Heart left ventricle (tissue), 16 donors: Measurements from ENCODE around the gene RNPEPL1. TPM values are rescaled to one million over a fixed set of nuclear protein-coding genes. Genes with fewer than 3 reads are reported as not detected.
A peak's percentile ranks its signal among the peaks of the same experiment; 100 is the strongest.

Source experiments
- ATAC-seq, 4 donors: fragments of 200-7000 bp; cut with Tn5 transposase; one replicate each; pipeline ENCODE4 v1.9.1; 2020 to 2022; ENCODE audit warnings: moderate library complexity in 4 of 4, mild to moderate bottlenecking in 3 of 4, moderate number of reproducible peaks in 1 of 4
- DNase-seq, 5 donors: peaks; one replicate each; pipeline ENCODE4 v3.0.0-alpha.2; 2020
- H3K27ac ChIP-seq, 12 donors: fragments of 200-600 bp; sonication (generic) in 4 of 12; one replicate each; pipeline versions ENCODE4 v1.5.0 to v1.8.0; 2016 to 2022; ENCODE audit warnings: mild to moderate bottlenecking in 2 of 12
- H3K27me3 ChIP-seq, 9 donors: fragments of 200-600 bp; sonication (generic) in 2 of 9; one replicate each; pipeline versions ENCODE4 v1.5.1 to v1.8.0; 2016 to 2022; ENCODE audit warnings: mild to moderate bottlenecking in 3 of 9
- H3K36me3 ChIP-seq, 9 donors: fragments of 200-600 bp; sonication (generic) in 2 of 9; one replicate each; pipeline versions ENCODE4 v1.5.0 to v1.8.0; 2018 to 2022; ENCODE audit warnings: mild to moderate bottlenecking in 2 of 9
- H3K4me1 ChIP-seq, 12 donors: fragments of 200-600 bp; sonication (generic) in 4 of 12; one replicate each; pipeline versions ENCODE4 v1.5.0 to v1.8.0; 2016 to 2022; ENCODE audit warnings: mild to moderate bottlenecking in 3 of 12
- H3K4me3 ChIP-seq, 12 donors: fragments of 200-600 bp; sonication (generic) in 4 of 12; one replicate each; pipeline versions ENCODE4 v1.5.0 to v1.8.0; 2017 to 2022; ENCODE audit warnings: mild to moderate bottlenecking in 9 of 12, moderate library complexity in 4 of 12
- H3K9me3 ChIP-seq, 12 donors: fragments of 200-600 bp; sonication (generic) in 4 of 12; one replicate each; pipeline versions ENCODE4 v1.5.0 to v1.8.0; 2016 to 2022; ENCODE audit warnings: mild to moderate bottlenecking in 1 of 12
- CTCF ChIP-seq, 12 donors: fragments of 200-600 bp; sonication (generic) in 4 of 12; IDR thresholded peaks; one replicate each; pipeline versions ENCODE4 v1.5.0 to v1.8.0; 2018 to 2022; ENCODE audit warnings: antibody characterized with exemption in 12 of 12, mild to moderate bottlenecking in 5 of 12
- POLR2A ChIP-seq, 2 donors: fragments of 450-650 bp; IDR thresholded peaks; one replicate each; pipeline ENCODE4 v1.6.1; 2017; ENCODE audit warnings: antibody characterized with exemption in 2 of 2, mild to moderate bottlenecking in 2 of 2, moderate library complexity in 2 of 2
- WGBS, 4 donors: extraction: QIAGEN DNeasy Blood & Tissue Kit in 2 of 4; methylation state at CpG; one replicate each; pipeline versions ENCODE4 v1.1.5 to v1.1.7; 2013 to 2018; 5-methylcytosine and 5-hydroxymethylcytosine counted together
- intact Hi-C, 10 donors: fragments of 100-400 bp; cut with DNase I; formaldehyde crosslinking; loops; one replicate each; pipeline versions ENCODE4 v1.11.1 to v1.14.2; 2022
- polyA plus RNA-seq, 2 donors: library from polyadenylated mRNA; stranded (reverse); fragments of 200-250 nt; gene quantifications; one replicate each; pipeline ENCODE4 v1.2.3, GENCODE V29; 2013
- total RNA-seq, 9 donors: library from RNA; depleted of rRNA in 2 of 9; stranded (reverse); fragments of >200 nt in 2 of 9; fragmentation: NEBNext Ultra II Directional in 3 of 9; extraction: Animal tissue kit (Norgen Biotek cat#: 25700) in 3 of 9; gene quantifications; one replicate each; pipeline versions ENCODE4 v1.1.0 to v1.2.4, GENCODE V29; 2016 to 2023
- donor health status: ischemic (EF 13 %, LVEDD 7.1; RV severe dilation, severe dysfunction).
- donor health status: healthy with polysubstance abuse.
- donor health status: DM: no; HTN: yes; CAD: no.
- donor health status: DM: no; HTN: no; CAD: no.
- donor health status: ischemic (EF 25% LVEDD 6.9; RV normal size, moderate dysfunction).
- donor health status: ischemic (EF 25% LVEDD 5.7; RV mildly dilated, moderate dysfunction).
- donor health status: healthy.
- donor health status: DM: yes; HTN: yes; CAD: no.
- donor health status: ischemic (EF 35%, LVEDD 5.7; RV mildly dilated, moderate dysfunction).
- donor health status: nonischemic (EF 11% LVEDD 7.7; RV severe dilation, severe dysfunction).
- donor health status: DM: yes; HTN: yes; CAD: no.
- donor health status: PGD.
- donor health status: ischemic (EF 29% LVEDD 5.4; RV normal size, mild dysfunction).
- donor health status: nonischemic (EF 23%, LVEDD 6.1; RV moderate dilation, normal function).

Gene RNPEPL1
- total and polyA plus RNA-seq, 11 donors, result 67.5 to 206 (median 91.0) TPM

- TF ChIP-seq POLR2A (IDR thresholded peaks at IDR 0.05) (no peak), CTCF (IDR thresholded peaks at IDR 0.05) (no peak)
- DNase-seq (peak in 3 of 5 donors; percentile 9 to 22 (median 14)), ATAC-seq (no peak)
- Histone ChIP-seq H3K9me3 (no peaks in the 10 kb centered on the region), H3K27ac (peak overlapping the region in 1 of 12 donors; percentile 52), H3K4me1 (peaks cover 0 to 57% (median 0%) of the 10 kb centered on the region in 12 donors), H3K4me3 (no peak overlapping the region), H3K27me3 (no peaks in the 10 kb centered on the region), H3K36me3 (peaks cover 0 to 5% (median 0%) of the 10 kb centered on the region in 9 donors)
- WGBS, 4 donors, result 84 to 91% (median 90%) methylated on average over 8 to 10 of the region's 10 CpGs
- intact Hi-C loops, result no loop called here
Observed at GRCh38 chr2:240623531-240624010, 55.3 kb downstream of the RNPEPL1 start.

- WGBS, 4 donors, result 73 to 78% (median 76%) methylated on average over 20 to 24 of the region's 24 CpGs
- Histone ChIP-seq H3K36me3 (no peaks in the 10 kb centered on the region), H3K4me1 (peaks cover 0 to 56% (median 0%) of the 10 kb centered on the region in 12 donors), H3K9me3 (no peaks in the 10 kb centered on the region), H3K4me3 (no peak overlapping the region), H3K27me3 (no peaks in the 10 kb centered on the region), H3K27ac (peak overlapping the region in 1 of 12 donors; percentile 71)
- DNase-seq (peak in 3 of 5 donors; percentile 22 to 53 (median 23)), ATAC-seq (peak in 3 of 4 donors; percentile 15 to 33 (median 27))
- intact Hi-C loops, result no loop called here
- no peak for TF ChIP-seq CTCF (IDR thresholded peaks at IDR 0.05)
- no peak for TF ChIP-seq POLR2A (IDR thresholded peaks at IDR 0.05)
Observed at GRCh38 chr2:240624011-240624949, 56.0 kb downstream of the RNPEPL1 start.

GRCh38 chr2:240624950-240625621, 56.8 kb downstream of the RNPEPL1 start, which contains the start of gene GPR35:
Gene GPR35 (plus strand): TSS chr2:240625480. CDS start chr2:240629953, 4,473 bp downstream.
- DNase-seq, result peak in 3 of 5 donors; percentile 32 to 79 (median 42)
- Histone ChIP-seq H3K27ac (peak within 1 kb of the TSS in 1 of 12 donors; percentile 71), H3K36me3 (no peaks in the 10 kb centered on the region), H3K4me3 (peak within 1 kb of the TSS in 1 of 12 donors; percentile 36), H3K27me3 (no peaks in the 10 kb centered on the region), H3K9me3 (no peaks in the 10 kb centered on the region), H3K4me1 (peaks cover 0 to 48% (median 0%) of the 10 kb centered on the region in 12 donors)
- TF ChIP-seq CTCF (IDR thresholded peaks at IDR 0.05) (no peak), POLR2A (IDR thresholded peaks at IDR 0.05) (no peak)
- intact Hi-C loops, result no loop called here
- peak in 3 of 4 donors; percentile 33 to 52 (median 40) for ATAC-seq
- 59 to 70% (median 64%) methylated on average over 18 to 23 of the region's 23 CpGs for WGBS, 4 donors
